Mesenteric fat pad (tissue), 1 donor: Measurements from ENCODE around the gene TACC2. TPM values are rescaled to one million over a fixed set of nuclear protein-coding genes. Genes with fewer than 3 reads are reported as not detected.
A peak's percentile ranks its signal among the peaks of the same experiment; 100 is the strongest.

ENCODE experiments used
- DNase-seq: peaks from one replicate; pipeline ENCODE4 v3.0.0-alpha.2; 2020; ENCODE audit warnings: low spot score
- total RNA-seq: library from RNA; stranded (reverse); fragmentation: NEBNext Ultra II Directional; extraction: Animal tissue kit (Norgen Biotek cat#: 25700); gene quantifications from one replicate; pipeline ENCODE4 v1.2.1, GENCODE V29; 2021
- donor health status: DM: yes; HTN: yes; CAD: no.

The TACC2 gene
- total RNA-seq, 1 donor from 2014 or later: 31.0 TPM

GRCh38 chr10:122213766-122214165 lies 224.8 kb downstream of the TACC2 start:
- DNase-seq: no peak

GRCh38 chr10:122216047-122216446 lies 227.1 kb downstream of the TACC2 start:
- no peak for DNase-seq

GRCh38 chr10:122219340-122219739 lies 230.4 kb downstream of the TACC2 start:
- no peak for DNase-seq

- no peak for DNase-seq
Measured at GRCh38 chr10:122220736-122221135, 231.8 kb downstream of the TACC2 start.

GRCh38 chr10:122221958-122222357 lies 233.0 kb downstream of the TACC2 start:
- no peak for DNase-seq

- DNase-seq: no peak
Measured at GRCh38 chr10:122222638-122223037, 233.7 kb downstream of the TACC2 start.

- no peak for DNase-seq
Measured at GRCh38 chr10:122224159-122224558, 235.2 kb downstream of the TACC2 start.

GRCh38 chr10:122225330-122225729 lies 236.4 kb downstream of the TACC2 start:
- no peak for DNase-seq

- DNase-seq: no peak
Measured at GRCh38 chr10:122227754-122228153, 238.8 kb downstream of the TACC2 start.

GRCh38 chr10:122229666-122230065 lies 240.7 kb downstream of the TACC2 start:
- no peak for DNase-seq

- no peak for DNase-seq
Measured at GRCh38 chr10:122230222-122230621, 241.3 kb downstream of the TACC2 start.

- no peak for DNase-seq
Measured at GRCh38 chr10:122232769-122233168, 243.8 kb downstream of the TACC2 start.

GRCh38 chr10:122233857-122234348 lies 244.9 kb downstream of the TACC2 start:
- DNase-seq: no peak

GRCh38 chr10:122234416-122234815 lies 245.5 kb downstream of the TACC2 start:
- DNase-seq: no peak

GRCh38 chr10:122236690-122237306 lies 247.8 kb downstream of the TACC2 start:
- no peak for DNase-seq

GRCh38 chr10:122237331-122237990 lies 248.5 kb downstream of the TACC2 start:
- DNase-seq: no peak

- peak; percentile 68 for DNase-seq
Measured at GRCh38 chr10:122239578-122240257, 250.8 kb downstream of the TACC2 start.

- DNase-seq: peak; percentile 41
Measured at GRCh38 chr10:122240401-122240800, 251.4 kb downstream of the TACC2 start.

- peak; percentile 20 for DNase-seq
Measured at GRCh38 chr10:122241836-122242235, 252.9 kb downstream of the TACC2 start.

GRCh38 chr10:122243550-122243949 lies 254.6 kb downstream of the TACC2 start:
- no peak for DNase-seq

GRCh38 chr10:122244001-122244975 lies 255.3 kb downstream of the TACC2 start:
- peak; percentile 60 for DNase-seq
